ENCODE results near the gene UBXN6.

Gene UBXN6

GRCh38 chr19:4457654-4458395, at the start of gene UBXN6:
UBXN6 (minus strand) TSS chr19:4457794; CDS start chr19:4457697, 97 bp downstream.
- peak; percentile 97 for DNase-seq

DNA sequence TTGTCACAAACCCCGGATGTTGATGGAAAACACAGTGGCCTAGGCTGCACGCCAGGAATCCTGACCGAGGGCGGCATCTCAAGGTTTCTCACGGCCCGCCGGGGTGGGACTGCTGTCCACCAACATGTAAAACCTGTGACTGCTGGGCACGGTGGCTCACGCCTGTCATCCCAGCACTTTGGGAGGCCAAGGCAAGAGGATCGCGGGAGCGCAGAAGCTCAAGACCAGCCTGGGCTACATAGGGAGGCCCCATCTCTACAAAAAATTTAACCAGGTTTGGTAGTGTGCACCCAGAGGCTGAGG, 49.5 kb upstream of the UBXN6 start:
- DNase-seq = no peak

GRCh38 chr19:4506449-4507149, 49.0 kb upstream of the UBXN6 start:
- no peak for DNase-seq

DNA sequence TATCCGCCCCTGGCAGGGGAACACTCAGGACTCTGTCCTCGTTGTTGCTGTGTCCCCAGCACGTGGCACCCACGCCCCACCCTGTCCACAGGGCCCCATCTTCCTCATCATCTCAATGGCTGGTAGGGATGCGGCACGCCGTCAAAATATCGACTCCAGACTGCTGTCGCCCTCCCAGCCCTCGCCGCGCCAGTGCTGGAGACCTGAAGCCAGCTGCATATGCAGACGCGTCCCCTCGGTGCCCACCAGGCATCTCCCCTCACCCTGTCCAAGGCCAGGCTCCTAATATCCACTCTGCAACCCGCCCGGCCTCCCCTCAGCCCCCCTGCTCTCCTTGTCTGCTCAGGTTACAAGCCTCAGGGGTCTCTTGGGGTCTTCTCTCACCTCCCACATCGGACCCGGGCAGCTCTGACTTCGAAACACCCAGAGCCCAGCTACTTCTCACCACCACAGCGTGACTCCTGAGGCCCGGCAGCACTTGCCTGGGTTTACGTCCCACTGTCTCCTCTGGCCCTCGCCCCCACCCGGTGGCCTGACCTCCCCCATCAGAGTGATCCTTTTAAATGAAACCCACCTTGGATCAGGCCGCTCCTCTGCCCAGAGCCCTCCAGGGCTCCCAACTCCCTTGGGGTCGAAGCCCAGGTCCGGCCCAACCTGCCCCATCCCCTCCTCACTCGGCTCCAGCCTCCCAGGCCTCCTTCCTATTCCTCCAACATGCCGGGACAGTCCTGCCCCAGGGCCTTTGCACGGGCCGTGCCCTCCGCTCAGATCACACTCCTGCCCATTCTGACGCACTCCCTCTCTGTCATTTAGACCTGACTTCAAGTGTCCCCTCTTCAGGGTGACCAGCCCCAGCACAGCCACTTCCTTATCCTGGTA, 48.2 kb upstream of the UBXN6 start:
- DNase-seq = no peak

GRCh38 chr19:4504891-4505569, 47.4 kb upstream of the UBXN6 start:
- DNase-seq = no peak

DNA sequence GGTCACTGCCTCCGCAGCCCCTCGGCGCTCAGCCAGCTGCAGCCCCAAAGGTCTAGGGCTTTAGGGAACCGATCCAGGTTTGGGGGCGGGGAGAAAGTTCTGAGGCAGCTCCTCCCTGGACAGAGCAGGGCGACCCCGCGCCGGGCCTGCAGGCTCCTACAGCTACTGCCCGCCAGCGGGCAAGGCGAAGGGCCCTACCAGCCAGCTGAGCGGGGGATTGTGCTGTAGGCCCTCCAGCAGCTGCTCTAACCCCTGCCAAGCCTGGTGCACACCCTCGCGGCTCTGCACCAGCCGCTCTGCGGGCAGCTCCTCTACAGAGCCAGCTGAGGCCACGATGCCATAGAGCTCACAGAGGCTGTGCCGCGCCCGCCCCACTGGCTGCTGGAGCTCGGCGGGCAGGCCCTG, 46.7 kb upstream of the UBXN6 start:
- DNase-seq = no peak

DNA sequence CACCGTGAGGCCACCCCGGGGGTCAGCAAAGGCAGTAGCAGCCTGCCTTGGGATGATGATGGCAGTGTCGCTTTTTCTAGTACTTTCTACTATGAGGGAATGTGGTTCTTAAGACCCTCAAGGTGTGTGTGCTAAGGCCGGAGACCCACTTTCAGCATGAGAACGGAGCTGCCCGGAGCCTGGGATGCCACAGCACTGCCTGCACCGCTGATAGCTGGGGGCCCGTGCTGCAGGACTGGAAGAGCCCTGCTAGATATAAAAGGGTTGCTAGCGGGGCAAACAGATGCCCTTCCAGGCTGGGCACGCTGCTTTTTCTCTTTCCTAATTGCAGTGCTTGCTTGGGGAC, 46.2 kb upstream of the UBXN6 start:
- DNase-seq = no peak

DNA sequence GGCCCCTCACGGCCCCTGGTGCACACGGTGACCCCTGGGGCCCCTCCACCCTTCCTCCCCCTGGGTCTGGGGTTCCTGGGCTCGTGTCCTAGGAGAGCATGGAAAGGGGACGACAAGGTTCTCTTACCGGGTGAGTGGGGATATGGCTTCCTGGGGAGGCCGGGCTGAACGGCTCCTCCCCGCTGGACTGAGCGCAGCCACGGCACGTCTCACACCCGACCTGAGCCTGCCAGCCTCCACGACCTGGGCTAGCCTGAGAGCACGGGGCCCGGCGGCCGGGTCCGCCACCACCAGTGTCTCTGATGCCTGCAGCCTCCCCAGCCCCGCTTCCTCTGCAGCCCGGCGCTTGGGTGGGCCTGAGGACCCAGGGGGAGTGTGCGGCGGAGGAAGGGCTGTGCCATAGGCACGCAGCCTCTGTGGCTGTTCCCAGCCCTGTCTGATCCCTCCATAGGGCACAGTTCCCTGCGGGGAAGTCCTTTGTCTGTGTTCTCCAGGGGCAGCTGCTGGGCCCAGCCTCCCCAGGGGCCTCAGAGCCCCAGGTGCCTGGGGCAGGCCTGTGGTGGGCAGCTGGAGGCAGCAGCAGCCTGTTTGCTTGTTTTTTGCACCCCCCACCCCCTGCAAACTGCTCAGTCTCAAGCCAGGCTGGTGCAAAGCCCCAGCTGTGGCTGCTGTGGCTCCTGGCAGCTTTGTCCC, 45.7 kb upstream of the UBXN6 start:
- no peak for DNase-seq

DNA sequence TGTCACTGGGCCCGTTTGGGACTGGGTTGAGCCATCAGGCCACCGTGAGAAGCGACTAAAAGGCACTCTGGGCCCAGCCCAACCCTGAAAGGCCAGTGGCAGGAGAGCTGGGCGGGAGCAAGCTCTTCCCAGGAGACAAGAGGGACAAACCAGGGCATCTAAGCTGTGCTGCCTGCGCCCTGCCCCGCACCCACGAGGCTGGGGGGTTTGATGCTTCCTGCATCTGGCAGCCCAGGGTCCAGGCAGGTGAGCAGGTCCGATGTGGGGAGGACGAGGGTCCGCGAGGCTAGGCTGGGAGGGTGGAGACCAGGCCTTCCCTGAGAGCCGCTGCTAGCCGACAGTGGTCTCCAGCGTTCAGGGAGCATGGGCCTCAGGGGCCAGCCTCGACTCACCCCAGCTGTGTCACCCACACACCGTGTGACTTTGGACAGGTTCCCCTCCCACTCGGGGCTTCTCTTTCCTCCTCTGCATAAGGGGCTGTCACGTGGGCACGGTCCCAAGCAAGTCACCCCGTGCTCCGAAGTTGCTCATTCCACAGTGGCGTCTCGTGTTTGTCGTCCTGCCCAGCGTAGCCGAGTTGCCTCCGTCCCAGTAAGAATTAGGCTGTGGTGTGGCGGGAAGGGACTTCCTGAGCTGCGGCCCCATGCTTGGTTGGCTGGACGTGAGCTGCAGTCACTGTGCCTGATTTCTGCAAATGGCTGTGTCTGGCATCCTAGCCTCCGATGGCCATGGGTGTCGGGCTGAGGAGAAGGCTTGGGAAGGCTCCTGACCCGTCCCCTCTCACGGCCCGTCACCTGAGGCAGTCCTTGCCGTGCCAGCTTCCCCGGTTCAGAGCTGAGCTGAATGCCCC, 44.9 kb upstream of the UBXN6 start:
- DNase-seq = no peak

GRCh38 chr19:4501691-4502090, 44.1 kb upstream of the UBXN6 start:
- DNase-seq = no peak

- DNase-seq = no peak
Observed at GRCh38 chr19:4500841-4501591, 43.4 kb upstream of the UBXN6 start.

- DNase-seq = no peak
Observed at GRCh38 chr19:4499855-4500254, 42.3 kb upstream of the UBXN6 start.

GRCh38 chr19:4499318-4499717, 41.7 kb upstream of the UBXN6 start:
- DNase-seq = no peak

DNA sequence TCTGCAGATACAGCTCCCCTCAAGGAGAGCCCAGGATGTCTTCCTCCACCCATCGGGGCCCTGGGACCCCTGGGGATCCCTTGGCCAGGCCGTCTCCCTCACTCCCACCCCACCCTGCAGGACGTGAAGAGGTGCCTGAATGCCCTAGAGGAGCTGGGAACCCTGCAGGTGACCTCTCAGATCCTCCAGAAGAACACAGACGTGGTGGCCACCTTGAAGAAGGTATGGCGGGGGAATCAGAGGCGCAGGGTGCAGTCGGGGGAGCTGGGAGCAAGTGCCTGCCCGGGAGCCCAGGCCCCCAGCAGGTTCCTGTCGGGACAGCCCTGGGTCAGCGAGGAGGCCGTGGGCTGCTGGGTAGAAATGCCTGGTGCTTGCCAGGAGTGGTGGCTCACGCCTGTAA, 41.1 kb upstream of the UBXN6 start:
- DNase-seq = no peak

DNA sequence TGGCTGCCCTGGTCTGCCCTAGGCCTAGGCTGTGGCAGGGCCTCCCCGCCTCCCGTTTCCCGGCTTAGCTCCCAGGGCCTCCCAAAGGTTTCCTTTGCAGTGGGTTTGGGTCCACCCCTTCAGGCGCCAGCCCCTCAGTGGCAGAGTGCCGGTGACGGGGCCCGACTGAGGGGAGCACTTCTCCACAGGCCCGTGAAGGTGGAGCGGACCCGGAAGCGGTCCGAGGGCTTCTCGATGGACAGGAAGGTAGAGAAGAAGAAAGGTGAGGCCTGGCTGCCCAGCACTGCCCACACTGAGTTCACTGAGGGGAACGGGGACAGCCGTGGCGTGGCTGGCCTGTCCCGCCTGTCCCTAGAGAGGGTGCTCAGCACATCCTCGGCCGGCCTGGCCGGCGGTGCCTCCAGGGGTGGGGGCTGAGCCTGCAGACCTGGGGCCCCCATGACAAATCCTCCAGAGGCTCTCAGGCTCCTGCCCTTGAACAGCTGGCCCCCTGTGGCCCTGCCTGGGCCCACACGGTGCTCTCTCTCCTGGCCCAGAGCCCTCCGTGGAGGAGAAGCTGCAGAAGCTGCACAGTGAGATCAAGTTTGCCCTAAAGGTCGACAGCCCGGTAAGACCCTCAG, 40.3 kb upstream of the UBXN6 start:
- no peak for DNase-seq

- DNase-seq = no peak
Observed at GRCh38 chr19:4496304-4496703, 38.7 kb upstream of the UBXN6 start.

- DNase-seq = no peak
Observed at GRCh38 chr19:4495471-4495870, 37.9 kb upstream of the UBXN6 start.

- DNase-seq = no peak
Observed at GRCh38 chr19:4494691-4495064, 37.1 kb upstream of the UBXN6 start.

- DNase-seq = no peak
Observed at GRCh38 chr19:4493929-4494690, 36.5 kb upstream of the UBXN6 start.
